VCaP (cell line): ENCODE data around the gene CCNA2.
A peak's percentile ranks its signal among the peaks of the same experiment; 100 is the strongest.

Experiments used
- H3K27ac ChIP-seq: fragments of 450-650 bp; 2 replicates; pipeline ENCODE4 v1.5.1; 2017
- CTCF ChIP-seq: fragments of 450-650 bp; conservative IDR thresholded peaks from 2 replicates; pipeline ENCODE4 v1.5.1; 2017; ENCODE audit warnings: mild to moderate bottlenecking, moderate library complexity

CCNA2 gene

GRCh38 chr4:121823505-121824170 lies at the start of gene CCNA2:
CCNA2 (minus strand) TSS chr4:121823883; CDS start chr4:121823628, 255 bp downstream.
- TF ChIP-seq CTCF: no peak
- H3K27ac ChIP-seq: peak within 1 kb of the TSS; percentile 61

GRCh38 chr4:121869841-121870822 lies 46.4 kb upstream of the CCNA2 start, which contains the start of gene BBS7:
BBS7 (minus strand) TSS chr4:121870474; CDS start chr4:121870313, 161 bp downstream.
- H3K27ac ChIP-seq: peak within 1 kb of the TSS; percentile 76
- TF ChIP-seq CTCF: no peak

- TF ChIP-seq CTCF: no peak
- H3K27ac ChIP-seq: no peak overlapping the region
These were observed 40.1 kb upstream of the CCNA2 start for GRCh38 chr4:121863799-121864198.

- TF ChIP-seq CTCF: no peak
- no peak overlapping the region for H3K27ac ChIP-seq
These were observed 37.7 kb upstream of the CCNA2 start for GRCh38 chr4:121861426-121861825.

GRCh38 chr4:121860121-121860520 lies 36.4 kb upstream of the CCNA2 start:
- H3K27ac ChIP-seq: no peak overlapping the region
- TF ChIP-seq CTCF: no peak

- H3K27ac ChIP-seq: no peak overlapping the region
These were observed 27.7 kb upstream of the CCNA2 start for GRCh38 chr4:121851354-121851753.

More at GRCh38 chr4:121851354-121851753, 27.7 kb upstream of the CCNA2 start:
- TF ChIP-seq CTCF: no peak
